Erythroblast (primary cell): ENCODE results near the gene TOM1L2.

Experiments used
- GATA1 ChIP-seq: IDR thresholded peaks from 2 replicates; pipeline ENCODE4 v1.6.1; 2011; ENCODE audit warnings: low read depth, mild to moderate bottlenecking, control low read depth, low read length, moderate library complexity
- POLR2A ChIP-seq: IDR thresholded peaks from 2 replicates; pipeline ENCODE4 v1.6.1; 2011; ENCODE audit warnings: mild to moderate bottlenecking, low read length

DNA sequence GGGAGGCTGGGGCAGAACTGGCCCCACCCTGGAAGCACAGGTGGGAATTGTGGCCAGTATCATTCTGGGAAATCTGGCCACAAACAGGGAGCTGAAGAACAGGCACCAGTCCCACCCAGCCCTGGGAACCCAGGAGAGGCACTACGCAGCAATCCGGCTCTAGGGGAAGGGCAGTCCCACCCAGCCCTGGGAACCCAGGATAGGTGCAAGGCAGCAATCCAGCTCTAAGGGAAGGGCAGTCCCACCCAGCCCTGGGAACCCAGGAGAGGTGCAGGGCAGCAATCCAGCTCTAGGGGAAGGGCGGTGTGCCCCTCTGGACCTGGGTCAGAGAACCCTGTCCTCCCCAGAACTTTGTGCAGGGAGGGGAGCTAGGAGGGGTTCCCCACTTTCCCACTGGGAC lies 7.6 kb upstream of the TOM1L2 start:
- TF ChIP-seq POLR2A (no peak), GATA1 (no peak)
